Stimulated activated CD8-positive, alpha-beta memory T cell treated with anti-CD3 and anti-CD28 coated beads, Interleukin-15, amount 100 ng/mL, for 1 hour (primary cell): Measurements from ENCODE around the gene PRAMEF18.
"Not testable (repeated sequence)": the region's sequence is repeated elsewhere in the genome, so short reads cannot be mapped to it uniquely, and the experiment has no call there.

ENCODE experiments used
- DNase-seq: peaks from one replicate; pipeline ENCODE4 v3.0.0-alpha.2; 2020; ENCODE audit warnings: low read depth

The PRAMEF18 gene

DNA sequence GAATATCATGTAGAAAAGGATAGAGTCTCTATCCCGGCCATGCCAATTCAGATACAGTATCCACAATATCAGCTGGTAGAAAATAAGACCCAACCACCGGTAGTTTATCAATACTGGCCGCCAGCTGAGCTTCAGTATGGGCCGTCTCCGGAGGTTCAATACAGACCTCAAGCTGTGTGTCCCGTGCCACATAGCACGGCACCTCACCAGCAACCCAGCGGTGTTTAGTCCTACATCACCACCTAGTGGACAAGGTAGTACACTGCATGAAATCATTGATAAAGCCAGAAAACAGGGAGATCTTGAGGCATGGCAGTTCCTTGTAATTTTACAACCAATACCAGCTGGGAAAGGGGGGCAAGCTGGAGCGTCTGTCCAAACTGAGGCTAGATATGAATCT lies 17.2 kb downstream of the PRAMEF18 start:
- DNase-seq = not testable (repeated sequence)

DNA sequence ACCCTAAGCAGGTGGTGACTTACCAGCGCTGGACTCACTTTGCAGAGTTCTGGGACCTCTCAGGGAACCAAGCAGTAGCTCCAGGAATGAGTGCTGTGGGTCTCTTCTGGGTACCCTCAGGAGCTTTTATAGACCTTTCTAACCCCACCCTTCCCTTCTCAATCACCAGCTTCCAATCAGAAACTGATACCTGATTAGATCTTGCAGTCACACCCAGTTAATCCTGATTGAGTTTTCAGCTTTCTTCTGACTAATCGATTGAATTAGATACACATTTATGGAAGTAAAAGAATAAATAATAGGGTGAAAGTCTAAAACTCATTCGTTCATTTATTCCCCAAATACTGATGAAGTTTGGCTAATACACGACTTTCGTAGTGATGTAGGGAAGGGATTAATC lies 24.6 kb downstream of the PRAMEF18 start, which contains the start of gene PRAMEF13:
PRAMEF13 (minus strand) TSS at position 101 of the 400 bp plus-strand sequence. CDS start 1,820 bp downstream, outside the sequence.
- not testable (repeated sequence) for DNase-seq
